GM19395 (cell line): Measurements from ENCODE around the gene RAD51D.
"Not testable (repeated sequence)": the region's sequence is repeated elsewhere in the genome, so short reads cannot be mapped to it uniquely, and the experiment has no call there.

Experiments
- ATAC-seq: cut with Tn5 transposase; IDR thresholded peaks from one replicate; pipeline ENCODE4 v1.9.1; 2021; ENCODE audit warnings: mild to moderate bottlenecking, moderate library complexity; ENCODE audit not compliant: unreplicated experiment

Gene RAD51D

GRCh38 chr17:35095741-35096140 is 23.9 kb downstream of the RAD51D start:
- ATAC-seq, result no peak

DNA sequence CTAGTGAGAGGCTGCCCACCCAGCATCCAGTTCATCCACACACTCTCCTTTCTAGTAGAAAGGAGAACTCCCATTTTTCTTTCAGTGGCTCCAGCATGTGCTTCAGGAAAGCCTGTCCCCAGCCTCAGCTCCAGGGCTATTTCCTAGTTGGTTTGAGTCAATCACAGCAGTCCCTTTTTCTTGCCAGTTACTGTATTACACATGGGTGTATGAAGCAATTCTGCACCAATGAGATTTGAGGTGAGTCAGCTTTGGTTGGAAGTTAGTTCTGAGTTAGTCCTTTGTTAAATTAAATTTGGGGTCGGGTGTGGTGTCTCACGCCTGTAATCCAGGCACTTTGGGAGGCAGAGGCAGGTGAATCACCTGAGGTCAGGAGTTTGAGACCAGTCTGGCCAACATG is 24.8 kb downstream of the RAD51D start:
- ATAC-seq, result no peak

DNA sequence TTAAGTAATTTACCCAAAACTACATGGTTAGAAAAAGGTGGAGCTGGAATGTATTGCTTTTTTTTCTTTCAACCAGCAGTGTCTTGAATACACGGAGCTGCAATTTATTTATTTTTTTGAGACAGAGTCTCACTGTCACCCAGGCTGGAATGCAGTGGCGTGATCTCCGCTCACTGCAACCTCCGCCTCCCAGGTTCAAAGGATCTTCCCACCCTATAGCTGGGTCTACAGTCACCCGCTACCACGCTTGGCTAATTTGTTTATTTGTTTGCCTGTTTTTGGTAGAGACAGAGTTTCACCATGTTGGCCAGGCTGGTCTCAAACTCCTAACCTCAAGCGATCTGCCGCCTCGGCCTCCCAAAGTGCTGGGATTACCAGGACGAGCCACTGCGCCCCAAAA is 29.0 kb downstream of the RAD51D start:
- not testable (repeated sequence) for ATAC-seq

GRCh38 chr17:35089586-35090296 is 29.9 kb downstream of the RAD51D start:
- ATAC-seq, result peak; percentile 23

- ATAC-seq, result peak; percentile 70
Observed at GRCh38 chr17:35088881-35089585, 30.6 kb downstream of the RAD51D start.

- ATAC-seq, result peak; percentile 17
Observed at GRCh38 chr17:35088356-35088880, 31.2 kb downstream of the RAD51D start.

- peak; percentile 4 for ATAC-seq
Observed at GRCh38 chr17:35087731-35088355, 31.8 kb downstream of the RAD51D start.

DNA sequence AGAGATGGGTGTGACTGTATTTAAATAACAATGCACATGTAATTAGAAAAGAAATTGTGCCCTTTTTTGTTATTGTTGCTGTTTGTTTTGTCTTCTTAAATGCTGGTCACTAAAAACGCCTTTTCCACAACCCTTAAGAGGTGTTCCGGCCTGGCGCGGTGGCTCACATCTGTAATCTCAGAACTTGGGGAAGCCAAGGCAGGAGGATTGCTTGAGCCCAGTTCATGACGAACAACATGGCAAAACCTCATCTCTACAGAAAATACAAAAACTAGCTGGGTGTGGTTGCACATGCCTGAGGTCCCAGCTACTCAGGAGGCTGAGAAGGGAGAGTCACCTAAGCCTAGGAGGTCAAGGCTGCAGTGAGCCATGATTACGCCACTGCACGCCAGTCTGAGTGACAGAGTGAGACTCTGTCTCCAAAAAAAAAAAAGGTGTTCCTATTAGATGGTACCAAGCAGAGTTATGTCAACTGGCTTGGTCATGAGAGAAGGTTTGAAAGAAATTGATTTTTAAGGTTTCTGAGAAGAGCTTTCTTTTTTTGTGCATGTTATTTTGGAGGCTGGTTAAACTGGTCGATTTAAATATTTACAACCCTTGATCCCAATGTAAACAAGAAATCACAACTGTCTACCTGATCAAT is 32.6 kb downstream of the RAD51D start:
- ATAC-seq, result no peak

- ATAC-seq, result no peak
Observed at GRCh38 chr17:35086164-35086563, 33.5 kb downstream of the RAD51D start.

GRCh38 chr17:35084987-35085386 is 34.7 kb downstream of the RAD51D start:
- no peak for ATAC-seq

DNA sequence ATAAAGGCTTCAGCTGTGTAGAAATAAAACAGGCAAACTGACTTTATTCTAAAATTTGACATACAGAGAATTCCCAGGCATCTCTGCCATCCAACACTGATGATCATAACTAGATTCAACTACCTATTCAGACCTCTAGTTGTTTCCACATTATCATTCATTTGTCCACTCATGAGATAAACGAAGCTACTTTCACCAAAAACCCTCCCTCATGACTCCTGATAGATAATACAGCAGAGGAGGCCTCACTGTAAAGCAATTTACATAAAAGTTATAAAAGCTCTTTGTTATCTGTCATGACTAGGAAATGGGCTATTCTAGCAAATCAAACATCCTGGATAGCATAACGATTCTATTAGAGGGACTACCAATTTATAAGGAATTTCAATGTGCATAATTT is 36.6 kb downstream of the RAD51D start:
- ATAC-seq, result no peak

- ATAC-seq, result no peak
Observed at GRCh38 chr17:35082073-35082657, 37.5 kb downstream of the RAD51D start.

- no peak for ATAC-seq
Observed at GRCh38 chr17:35081638-35082037, 38.0 kb downstream of the RAD51D start.

GRCh38 chr17:35080536-35080935 is 39.1 kb downstream of the RAD51D start:
- ATAC-seq, result no peak

- no peak for ATAC-seq
Observed at GRCh38 chr17:35079547-35080423, 39.9 kb downstream of the RAD51D start.

- no peak for ATAC-seq
Observed at GRCh38 chr17:35076874-35077273, 42.8 kb downstream of the RAD51D start.

GRCh38 chr17:35074711-35075707 is 44.7 kb downstream of the RAD51D start:
- ATAC-seq, result no peak

DNA sequence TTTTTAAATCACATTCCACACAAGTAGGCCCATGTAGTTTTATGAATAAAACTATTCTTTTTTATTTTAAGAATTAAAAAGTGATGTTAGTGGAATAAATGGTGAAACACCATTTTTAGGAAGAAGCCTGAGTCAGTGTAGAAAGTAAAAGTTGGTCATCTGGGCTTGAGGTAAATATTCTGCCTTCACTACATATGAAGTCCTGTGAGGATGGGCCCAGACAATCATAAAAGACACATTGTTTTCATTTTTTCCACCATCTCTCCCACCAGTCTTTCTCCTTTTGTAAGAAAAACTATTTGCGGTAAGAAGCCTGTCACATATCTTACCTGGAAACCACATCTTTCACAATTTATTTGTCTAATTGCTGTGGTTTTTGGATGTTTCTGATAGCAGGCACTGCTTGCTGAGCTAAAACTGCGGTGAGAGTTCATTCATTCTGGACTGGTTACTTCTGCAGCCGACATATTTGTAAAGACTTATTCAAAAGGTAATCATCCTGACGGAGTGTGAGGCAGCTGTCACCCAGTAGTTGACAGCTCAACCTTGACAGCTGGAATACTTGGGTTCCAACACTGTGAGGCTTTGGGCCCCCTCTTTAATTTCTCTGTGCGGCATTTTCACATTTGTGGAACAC is 45.6 kb downstream of the RAD51D start:
- ATAC-seq, result no peak
